ENCODE results near the gene OPN1LW. TPM values are rescaled to one million over a fixed set of nuclear protein-coding genes. Genes with fewer than 3 reads are reported as not detected.
"Not testable (repeated sequence)": the region's sequence is repeated elsewhere in the genome, so short reads cannot be mapped to it uniquely, and the experiment has no call there.

OPN1LW gene
- total RNA-seq, 4 donors from 2014 or later, result not detected

- TF ChIP-seq POLR2AphosphoS5 (IDR thresholded peaks at IDR 0.05) (no peak), EP300 (IDR thresholded peaks at IDR 0.05) (no peak)
- no peak overlapping the region for H3K4me3 ChIP-seq
- WGBS, result 80% methylated on average over 10 of the region's 10 CpGs
- no peak overlapping the region for H3K27ac ChIP-seq (replicated peaks in 1 of 4)
- no peak for DNase-seq (ENCODE audit: extremely low spot score)
- peaks cover 0 to 5% (median 4%) of the 10 kb centered on the region in 4 donors for H3K4me1 ChIP-seq
- H3K36me3 ChIP-seq, result no peaks in the 10 kb centered on the region
- intact Hi-C loops (cut with DNase I), result no loop called here
- H3K27me3 ChIP-seq, result no peaks in the 10 kb centered on the region
- H3K9me3 ChIP-seq, result no peaks in the 10 kb centered on the region
Observed at GRCh38 chrX:154138857-154139256, 5.2 kb upstream of the OPN1LW start.

- H3K4me1 ChIP-seq, result peaks cover 0 to 5% (median 4%) of the 10 kb centered on the region in 4 donors
- H3K36me3 ChIP-seq, result no peaks in the 10 kb centered on the region
- H3K27ac ChIP-seq (replicated peaks in 1 of 4), result no peak overlapping the region
- no peaks in the 10 kb centered on the region for H3K27me3 ChIP-seq
- no peak overlapping the region for H3K4me3 ChIP-seq
- H3K9me3 ChIP-seq, result no peaks in the 10 kb centered on the region
- no peak for TF ChIP-seq POLR2A (IDR thresholded peaks at IDR 0.05; ENCODE audit: low read depth)
- TF ChIP-seq CTCF (IDR thresholded peaks at IDR 0.05), result no peak
- no peak for TF ChIP-seq POLR2AphosphoS5 (IDR thresholded peaks at IDR 0.05)
- no peak for TF ChIP-seq EP300 (IDR thresholded peaks at IDR 0.05)
- no peak for DNase-seq (ENCODE audit: extremely low spot score)
- intact Hi-C loops (cut with DNase I), result no loop called here
- 91% methylated on average over 12 of the region's 12 CpGs for WGBS
Observed at GRCh38 chrX:154140206-154140605, 3.8 kb upstream of the OPN1LW start.

GRCh38 chrX:154140742-154141141 lies 3.3 kb upstream of the OPN1LW start:
- Histone ChIP-seq H3K4me1 (peaks cover 0 to 5% (median 4%) of the 10 kb centered on the region in 4 donors), H3K27ac (replicated peaks in 1 of 4) (no peak overlapping the region), H3K36me3 (no peaks in the 10 kb centered on the region), H3K27me3 (no peaks in the 10 kb centered on the region), H3K9me3 (no peaks in the 10 kb centered on the region), H3K4me3 (no peak overlapping the region)
- 85% methylated on average over 10 of the region's 10 CpGs for WGBS
- intact Hi-C loops (cut with DNase I), result no loop called here
- TF ChIP-seq CTCF (IDR thresholded peaks at IDR 0.05), result no peak
- TF ChIP-seq EP300 (IDR thresholded peaks at IDR 0.05), result no peak
- TF ChIP-seq POLR2A (IDR thresholded peaks at IDR 0.05; ENCODE audit: low read depth), result no peak
- no peak for TF ChIP-seq POLR2AphosphoS5 (IDR thresholded peaks at IDR 0.05)
- DNase-seq (ENCODE audit: extremely low spot score), result no peak

GRCh38 chrX:154142386-154142785 lies 1.7 kb upstream of the OPN1LW start:
- no peaks in the 10 kb centered on the region for H3K36me3 ChIP-seq
- H3K9me3 ChIP-seq, result no peaks in the 10 kb centered on the region
- H3K4me3 ChIP-seq, result no peak overlapping the region
- no peak overlapping the region for H3K27ac ChIP-seq (replicated peaks in 1 of 4)
- H3K4me1 ChIP-seq, result no peaks in the 10 kb centered on the region
- TF ChIP-seq POLR2AphosphoS5 (IDR thresholded peaks at IDR 0.05) (no peak), POLR2A (IDR thresholded peaks at IDR 0.05; ENCODE audit: low read depth) (no peak), EP300 (IDR thresholded peaks at IDR 0.05) (no peak), CTCF (IDR thresholded peaks at IDR 0.05) (no peak)
- intact Hi-C loops (cut with DNase I), result no loop called here
- H3K27me3 ChIP-seq, result no peaks in the 10 kb centered on the region
- no peak for DNase-seq (ENCODE audit: extremely low spot score)
- 93% methylated on average over 8 of the region's 8 CpGs for WGBS

- WGBS, result 78% methylated on average over 22 of the region's 23 CpGs
- no peaks in the 10 kb centered on the region for H3K4me1 ChIP-seq
- TF ChIP-seq POLR2AphosphoS5 (IDR thresholded peaks at IDR 0.05) (no peak), EP300 (IDR thresholded peaks at IDR 0.05) (no peak), POLR2A (IDR thresholded peaks at IDR 0.05; ENCODE audit: low read depth) (no peak), CTCF (IDR thresholded peaks at IDR 0.05) (no peak)
- H3K27ac ChIP-seq (replicated peaks in 1 of 4), result no peak overlapping the region
- H3K27me3 ChIP-seq, result no peaks in the 10 kb centered on the region
- H3K4me3 ChIP-seq, result no peak overlapping the region
- H3K9me3 ChIP-seq, result no peaks in the 10 kb centered on the region
- intact Hi-C loops (cut with DNase I), result no loop called here
- no peak for DNase-seq (ENCODE audit: extremely low spot score)
- no peaks in the 10 kb centered on the region for H3K36me3 ChIP-seq
Observed at GRCh38 chrX:154142950-154143745, 895 bp upstream of the OPN1LW start.

- H3K9me3 ChIP-seq; H3K36me3 ChIP-seq; H3K4me1 ChIP-seq; H3K4me3 ChIP-seq; intact Hi-C loops (cut with DNase I); H3K27ac ChIP-seq (replicated peaks in 1 of 4); H3K27me3 ChIP-seq; DNase-seq (ENCODE audit: extremely low spot score): not testable (repeated sequence)
- no CpG with 5 or more reads among the region's 6 CpGs for WGBS
Observed at GRCh38 chrX:154151030-154151429, 7.0 kb downstream of the OPN1LW start.

GRCh38 chrX:154156221-154156620 lies 12.2 kb downstream of the OPN1LW start:
- H3K4me1 ChIP-seq; H3K27ac ChIP-seq (replicated peaks in 1 of 4); DNase-seq (ENCODE audit: extremely low spot score); H3K4me3 ChIP-seq; H3K36me3 ChIP-seq; intact Hi-C loops (cut with DNase I); H3K9me3 ChIP-seq; H3K27me3 ChIP-seq: not testable (repeated sequence)
- WGBS, result 95% methylated on average over 11 of the region's 11 CpGs

- H3K27ac ChIP-seq (replicated peaks in 1 of 4); H3K4me1 ChIP-seq; intact Hi-C loops (cut with DNase I); H3K36me3 ChIP-seq; DNase-seq (ENCODE audit: extremely low spot score); H3K4me3 ChIP-seq; H3K27me3 ChIP-seq; H3K9me3 ChIP-seq: not testable (repeated sequence)
- no CpG with 5 or more reads among the region's 2 CpGs for WGBS
Observed at GRCh38 chrX:154157207-154157606, 13.2 kb downstream of the OPN1LW start.
